Measurements from ENCODE around the gene MOB3A.

The MOB3A gene

DNA sequence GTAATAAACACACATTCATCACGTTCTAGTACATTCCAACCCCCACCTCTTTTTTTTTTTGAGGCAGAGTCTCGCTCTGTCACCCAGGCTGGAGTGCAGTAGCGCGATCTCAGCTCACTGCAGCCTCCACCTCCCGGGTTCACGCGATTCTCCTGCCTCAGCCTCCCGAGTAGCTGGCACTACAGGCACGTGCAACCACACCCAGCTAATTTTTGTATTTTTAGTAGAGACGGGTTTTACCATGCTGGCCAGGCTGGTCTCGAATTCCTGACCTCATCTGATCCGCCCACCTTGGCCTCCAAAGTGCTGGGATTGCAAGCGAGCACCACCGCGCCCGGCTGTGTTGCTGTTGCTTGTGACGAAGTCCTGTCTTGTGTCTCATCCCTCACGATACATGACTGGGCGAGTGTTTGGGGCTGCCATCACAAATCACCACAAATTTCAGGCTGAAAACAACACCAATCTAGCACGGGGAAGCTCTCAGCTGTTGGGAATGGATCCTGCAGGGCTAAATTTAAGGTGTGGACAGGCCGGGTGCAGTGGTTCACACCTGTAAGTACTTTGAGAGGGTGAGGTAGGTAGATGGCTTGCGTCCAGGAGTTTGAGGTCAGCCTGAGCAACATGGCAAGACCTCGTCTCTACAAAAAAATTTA is 15.7 kb downstream of the MOB3A start:
- no peak for DNase-seq

DNA sequence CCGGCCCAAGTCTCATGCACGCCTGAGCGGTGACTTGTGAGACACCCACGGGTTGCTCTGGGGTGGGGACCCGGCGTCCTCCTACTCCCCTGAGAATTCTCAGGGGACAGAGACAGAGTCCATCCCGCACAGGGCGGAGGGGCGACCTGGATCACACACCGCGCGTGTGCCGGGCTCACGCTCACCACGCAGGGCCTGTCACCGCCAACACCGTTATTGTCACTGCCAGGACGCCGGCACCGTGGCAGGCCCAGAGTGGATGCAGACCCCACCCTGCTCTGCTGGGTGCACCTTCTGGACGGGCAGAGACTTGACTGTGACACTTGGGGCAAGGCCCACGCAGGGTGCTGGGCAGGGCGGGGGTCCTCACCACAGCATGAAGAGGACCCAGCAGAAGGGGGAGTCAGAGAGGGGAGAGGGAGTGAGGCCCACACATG is 16.2 kb downstream of the MOB3A start:
- DNase-seq, result no peak

DNA sequence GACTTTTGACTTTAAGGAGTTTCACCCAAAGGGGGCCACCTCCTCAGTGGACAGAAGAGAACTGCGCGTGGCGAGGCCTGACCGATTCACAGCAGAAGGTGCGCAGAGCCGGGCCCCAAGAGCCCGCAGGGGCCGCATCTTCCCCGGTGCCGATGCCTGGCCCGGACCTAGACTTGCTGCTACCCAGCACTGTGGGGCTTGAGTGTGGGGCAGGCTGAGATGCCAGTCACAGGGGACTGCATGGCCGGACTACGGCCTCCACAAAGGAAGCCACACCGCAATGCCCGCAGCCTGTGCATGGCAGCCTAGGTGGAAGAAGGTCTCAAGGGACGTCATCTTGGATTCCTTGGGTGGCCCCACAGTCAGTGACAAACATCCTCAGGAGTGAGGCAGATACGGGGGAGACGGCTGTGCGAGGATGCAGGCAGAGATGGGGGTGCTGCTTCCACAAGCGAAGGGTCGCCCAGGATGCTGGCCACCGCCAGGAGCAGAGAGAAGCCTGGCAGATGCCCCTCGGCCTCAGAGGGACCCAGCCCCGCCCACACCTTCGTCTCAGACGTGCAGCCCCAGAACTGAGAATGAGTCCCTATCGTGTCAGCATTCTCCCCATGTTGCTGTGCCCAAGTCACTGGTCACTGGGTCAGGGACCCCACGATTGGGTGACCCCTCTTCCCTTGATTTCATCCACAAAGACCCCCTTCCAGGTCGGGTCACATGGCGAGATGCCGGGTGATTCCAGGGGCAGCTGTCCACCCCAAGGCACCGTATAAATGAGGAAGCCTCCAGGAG is 16.9 kb downstream of the MOB3A start:
- DNase-seq, result no peak

DNA sequence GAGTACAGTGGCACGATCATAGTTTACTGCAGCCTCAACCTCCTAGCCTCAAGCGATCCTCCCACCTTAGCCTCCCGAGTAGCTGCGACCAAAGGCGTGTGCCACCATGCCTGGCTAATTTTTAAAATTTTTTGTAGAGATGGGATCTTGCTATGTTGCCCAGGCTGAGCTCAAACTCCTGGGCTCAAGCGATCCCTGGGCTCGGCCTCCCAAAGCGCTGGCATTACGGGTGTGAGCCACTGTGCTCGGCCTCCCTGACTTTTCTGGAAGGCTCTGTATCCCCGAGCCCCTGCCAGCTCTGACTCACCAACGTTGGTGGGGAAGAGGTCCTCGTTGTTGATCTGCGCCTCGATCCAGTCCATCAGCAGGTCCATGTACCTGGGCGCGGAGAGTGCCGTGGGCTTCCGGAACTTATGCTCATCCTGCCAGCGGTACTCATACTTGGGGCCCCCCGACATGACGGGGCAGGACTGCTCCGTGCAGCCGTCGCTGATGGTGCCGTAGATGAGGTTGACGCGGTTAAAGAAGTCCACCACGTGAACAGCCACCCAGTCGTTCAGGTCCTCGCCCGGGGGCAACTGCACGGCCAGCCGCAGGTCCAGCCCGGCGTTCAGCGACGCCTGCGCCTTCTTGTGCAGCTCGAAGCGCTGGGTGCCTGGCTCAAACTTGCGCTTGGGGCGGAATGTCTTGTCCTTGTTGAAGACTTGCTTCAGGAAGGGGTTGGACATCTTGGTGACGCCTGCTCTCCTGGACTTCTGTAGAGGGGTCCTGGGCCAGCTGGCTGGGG is 18.1 kb downstream of the MOB3A start:
- no peak for DNase-seq

DNA sequence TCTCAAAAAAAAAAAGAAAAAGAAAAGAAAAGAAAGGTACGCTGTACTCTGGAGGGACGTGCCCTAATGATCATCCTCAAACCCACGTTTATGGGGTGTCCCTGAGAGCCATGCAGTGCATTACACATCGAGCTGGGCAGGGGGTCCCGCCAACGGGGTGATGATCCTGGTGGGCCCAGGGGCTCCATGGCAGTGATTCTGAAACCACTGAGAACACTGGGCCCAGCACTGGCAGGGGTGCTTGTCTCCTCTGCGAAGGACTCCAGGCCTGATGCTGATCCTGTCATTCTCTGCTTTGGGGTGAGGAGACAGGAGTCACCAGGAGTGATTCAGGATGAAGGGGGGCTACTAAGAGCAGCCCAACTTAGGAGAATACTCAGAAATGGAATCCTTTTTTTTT is 18.7 kb downstream of the MOB3A start:
- DNase-seq, result no peak

DNA sequence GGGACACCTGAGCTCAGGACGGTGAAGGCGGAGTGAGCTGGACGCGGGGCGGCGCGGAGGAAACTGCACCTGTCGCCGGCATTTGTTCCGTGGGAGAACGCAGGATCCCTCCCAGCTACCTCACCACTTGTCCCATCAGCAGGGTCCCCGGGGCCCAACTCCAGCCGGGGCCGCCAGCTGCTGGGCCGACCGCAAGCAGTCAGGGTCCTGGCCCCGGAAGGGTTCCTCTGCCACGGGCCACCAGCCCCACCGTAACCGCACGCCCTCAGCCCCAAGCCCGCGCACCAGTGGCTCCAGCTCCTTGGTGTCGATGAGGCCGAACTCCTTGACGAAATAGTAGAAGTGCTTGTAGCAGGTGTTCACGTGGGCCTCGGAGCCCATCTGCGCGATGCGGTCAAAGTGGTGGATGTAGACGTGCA is 19.6 kb downstream of the MOB3A start:
- DNase-seq, result no peak

DNA sequence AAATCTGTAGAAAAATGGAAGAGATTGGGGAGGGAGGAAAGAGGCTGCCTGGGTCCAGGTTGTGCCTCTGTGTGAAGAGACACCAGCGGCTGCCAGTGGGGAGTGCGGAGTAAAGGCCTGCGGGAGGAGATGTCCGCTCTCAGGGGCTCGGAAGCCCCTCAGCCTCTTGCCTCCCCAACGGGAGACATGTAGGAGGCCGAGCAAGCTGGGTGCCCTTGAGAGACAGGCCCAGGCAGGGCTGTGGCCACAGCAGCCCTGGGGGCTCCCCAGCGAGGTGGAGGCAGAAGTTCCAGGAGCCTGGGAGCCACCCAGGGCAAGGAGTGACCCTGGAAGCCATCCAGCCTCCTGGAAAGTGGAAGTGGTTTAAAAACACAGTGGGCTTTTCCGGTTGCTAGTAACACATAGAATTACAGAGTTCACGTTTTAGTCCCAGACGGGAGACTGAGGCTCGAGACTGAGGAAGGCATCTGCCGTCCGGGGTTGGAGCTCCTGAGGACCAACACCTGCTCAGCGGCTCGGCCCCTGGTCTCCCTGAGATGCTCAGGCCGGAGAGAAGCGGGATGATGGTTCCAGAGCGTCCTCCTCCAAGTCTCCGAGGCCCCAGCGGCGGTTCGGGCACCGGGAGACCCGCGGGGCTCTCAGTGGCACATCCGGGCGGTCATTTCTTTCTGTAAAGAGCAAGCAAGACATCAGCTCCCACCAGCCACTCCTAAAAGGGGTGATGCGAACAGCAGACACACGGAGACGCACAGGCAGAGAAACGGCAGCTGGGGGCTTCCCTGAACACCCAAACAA is 23.2 kb downstream of the MOB3A start:
- no peak for DNase-seq

DNA sequence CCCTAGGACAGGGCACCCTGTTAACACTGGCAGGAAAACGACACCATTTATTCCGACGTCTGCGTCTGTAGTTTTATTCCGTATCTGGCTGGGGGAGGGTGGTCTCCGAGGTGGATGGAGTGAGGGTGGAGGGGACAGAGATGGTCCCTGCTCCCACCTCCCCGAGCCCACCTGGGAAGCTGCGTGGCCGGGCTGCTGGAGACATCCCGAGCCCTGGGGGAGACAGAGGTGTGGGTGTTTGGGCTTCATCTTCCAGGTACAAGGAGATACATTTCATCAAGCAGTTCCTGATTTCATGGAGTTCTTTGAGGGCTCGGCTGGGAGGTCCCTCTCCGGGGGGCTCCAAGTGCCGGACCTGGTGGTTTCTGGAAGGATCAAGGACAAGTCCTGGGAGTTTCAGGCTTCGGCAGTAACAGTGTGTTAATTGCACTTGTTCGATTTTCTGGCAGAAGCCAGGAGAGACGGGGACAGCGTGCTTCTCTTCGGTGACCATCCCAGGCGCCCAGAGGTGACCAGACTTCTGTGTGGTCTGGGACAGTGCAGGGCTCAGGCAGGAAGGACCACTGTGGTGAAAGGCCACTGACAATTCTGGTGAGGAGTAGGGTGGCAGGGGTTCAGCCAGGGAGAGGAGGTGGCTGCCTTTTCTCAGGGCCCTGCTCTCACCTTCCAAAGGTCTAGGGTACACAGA is 25.0 kb downstream of the MOB3A start:
- DNase-seq, result no peak

DNA sequence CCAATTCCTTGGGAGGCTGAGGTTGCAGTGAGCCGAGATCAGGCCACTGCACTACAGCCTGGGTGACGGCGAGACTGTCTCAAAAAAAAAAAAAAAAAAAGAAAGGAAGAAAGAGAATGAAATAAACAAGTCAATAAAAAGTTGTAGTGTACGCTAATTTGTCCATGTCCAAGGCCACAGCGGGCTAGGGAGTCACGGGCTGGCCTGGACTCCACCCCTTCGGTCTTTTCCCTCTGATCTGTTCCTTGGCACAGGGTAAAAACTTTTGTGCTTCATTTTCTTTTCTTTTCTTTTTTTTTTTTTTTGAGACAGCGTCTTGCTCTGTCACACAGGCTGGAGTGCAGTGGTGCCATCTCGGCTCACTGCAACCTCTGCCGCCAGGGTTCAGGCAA is 25.7 kb downstream of the MOB3A start:
- DNase-seq, result no peak

DNA sequence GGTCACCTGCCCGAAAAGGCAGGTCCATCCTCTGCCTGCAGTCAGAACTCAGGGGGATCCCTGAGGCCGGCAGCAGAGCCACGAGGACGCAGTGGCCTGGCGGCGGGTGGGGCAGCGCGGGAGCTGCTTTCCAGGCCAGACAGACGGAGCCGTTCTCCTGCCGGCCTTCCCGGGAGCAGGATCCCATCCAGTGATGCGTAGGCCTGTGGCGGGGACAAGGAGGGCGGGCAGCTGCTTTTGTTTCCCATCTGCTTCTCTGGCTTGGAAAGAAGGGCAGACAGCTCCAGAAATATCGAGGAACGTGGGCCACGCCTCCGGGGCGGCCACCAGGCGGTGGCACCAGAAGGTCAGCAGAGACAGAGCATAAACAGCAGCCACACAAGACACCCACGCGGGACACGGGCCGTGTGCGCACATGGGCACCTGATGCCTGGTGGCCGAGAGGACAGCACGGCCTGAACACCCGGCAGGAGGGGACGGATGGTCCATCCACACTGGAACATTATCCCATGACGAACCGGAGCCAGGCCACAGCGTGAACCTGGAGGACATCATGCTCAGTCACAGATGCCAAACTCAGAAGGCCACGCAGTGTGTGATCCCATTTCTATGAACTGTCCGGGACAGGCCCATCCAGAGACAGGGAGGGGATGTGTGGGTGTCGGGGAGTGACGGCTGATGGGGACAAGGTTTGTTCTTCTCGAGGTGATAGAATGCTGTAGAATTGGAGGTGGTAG is 31.2 kb downstream of the MOB3A start:
- DNase-seq, result no peak

DNA sequence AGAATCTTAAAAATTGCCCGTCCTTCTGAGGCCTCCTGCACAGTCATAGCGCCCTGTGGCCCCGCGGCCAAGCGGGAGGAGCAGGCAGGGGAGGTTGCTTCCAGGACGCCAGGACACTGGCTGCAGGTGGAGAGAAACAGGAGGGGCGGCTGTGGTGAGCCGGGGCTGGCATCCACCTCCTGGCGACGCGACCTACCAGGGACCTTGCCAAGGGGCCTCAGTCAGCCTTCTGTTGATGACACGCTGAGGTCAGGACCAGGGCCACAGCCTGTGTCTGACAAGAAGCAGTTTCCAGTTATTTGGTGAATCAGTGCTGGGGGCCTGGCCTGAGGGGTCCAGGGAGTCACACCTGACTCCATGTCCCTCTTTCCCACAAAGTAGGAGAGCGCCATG is 31.7 kb downstream of the MOB3A start:
- no peak for DNase-seq

DNA sequence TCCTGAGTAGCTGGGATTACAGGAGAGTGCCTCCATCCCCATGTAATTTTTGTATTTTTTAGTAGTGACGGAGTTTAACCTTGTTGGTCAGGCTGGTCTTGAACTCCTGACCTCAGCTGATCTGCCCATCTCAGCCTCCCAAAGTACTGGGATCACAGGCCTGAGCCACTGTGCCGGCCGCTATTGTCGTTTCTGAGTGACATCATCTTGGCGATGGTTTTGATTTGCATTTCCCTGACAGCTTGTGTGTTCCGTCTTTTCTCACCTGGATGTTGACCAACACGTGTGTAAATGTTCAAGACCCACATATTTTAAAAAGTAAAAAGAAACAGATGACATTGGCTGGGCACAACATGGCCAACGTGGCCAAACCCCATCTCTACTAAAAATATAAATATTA is 32.3 kb downstream of the MOB3A start:
- no peak for DNase-seq

DNA sequence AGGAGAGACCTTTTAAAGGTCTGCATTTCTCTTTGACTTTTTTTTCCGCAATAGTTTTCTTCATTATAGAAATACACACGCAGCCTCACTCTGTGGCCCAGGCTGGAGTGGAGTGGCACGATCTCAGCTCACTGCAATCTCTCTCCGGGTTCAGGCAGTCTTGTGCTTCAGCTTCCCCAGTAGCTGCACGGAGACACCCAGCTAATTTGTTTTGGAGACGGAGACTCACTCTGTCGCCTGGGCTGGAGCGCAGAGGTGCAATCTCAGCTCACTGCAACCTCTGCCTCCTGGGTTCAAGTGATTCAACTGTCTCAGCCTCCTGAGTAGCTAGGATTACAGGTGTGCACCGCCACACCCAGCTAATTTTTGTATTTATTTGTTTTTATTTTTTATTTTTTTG is 33.4 kb downstream of the MOB3A start:
- no peak for DNase-seq

DNA sequence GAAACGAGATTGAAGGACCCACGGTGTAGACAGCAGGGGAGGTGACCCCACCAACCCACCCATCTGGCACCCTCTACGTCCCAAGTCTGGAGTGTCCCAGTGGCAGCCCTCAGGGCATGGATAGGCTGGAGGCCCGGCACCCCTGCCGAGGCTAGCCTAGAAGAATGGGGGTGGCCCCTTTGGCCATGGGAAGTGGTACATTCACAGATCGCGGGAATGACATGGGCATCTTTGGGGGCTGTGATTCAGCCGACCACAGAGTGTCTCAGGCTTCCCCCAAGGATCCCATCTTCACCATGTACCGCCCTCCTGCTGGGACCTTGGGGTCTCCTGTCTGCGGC is 33.8 kb downstream of the MOB3A start:
- no peak for DNase-seq

DNA sequence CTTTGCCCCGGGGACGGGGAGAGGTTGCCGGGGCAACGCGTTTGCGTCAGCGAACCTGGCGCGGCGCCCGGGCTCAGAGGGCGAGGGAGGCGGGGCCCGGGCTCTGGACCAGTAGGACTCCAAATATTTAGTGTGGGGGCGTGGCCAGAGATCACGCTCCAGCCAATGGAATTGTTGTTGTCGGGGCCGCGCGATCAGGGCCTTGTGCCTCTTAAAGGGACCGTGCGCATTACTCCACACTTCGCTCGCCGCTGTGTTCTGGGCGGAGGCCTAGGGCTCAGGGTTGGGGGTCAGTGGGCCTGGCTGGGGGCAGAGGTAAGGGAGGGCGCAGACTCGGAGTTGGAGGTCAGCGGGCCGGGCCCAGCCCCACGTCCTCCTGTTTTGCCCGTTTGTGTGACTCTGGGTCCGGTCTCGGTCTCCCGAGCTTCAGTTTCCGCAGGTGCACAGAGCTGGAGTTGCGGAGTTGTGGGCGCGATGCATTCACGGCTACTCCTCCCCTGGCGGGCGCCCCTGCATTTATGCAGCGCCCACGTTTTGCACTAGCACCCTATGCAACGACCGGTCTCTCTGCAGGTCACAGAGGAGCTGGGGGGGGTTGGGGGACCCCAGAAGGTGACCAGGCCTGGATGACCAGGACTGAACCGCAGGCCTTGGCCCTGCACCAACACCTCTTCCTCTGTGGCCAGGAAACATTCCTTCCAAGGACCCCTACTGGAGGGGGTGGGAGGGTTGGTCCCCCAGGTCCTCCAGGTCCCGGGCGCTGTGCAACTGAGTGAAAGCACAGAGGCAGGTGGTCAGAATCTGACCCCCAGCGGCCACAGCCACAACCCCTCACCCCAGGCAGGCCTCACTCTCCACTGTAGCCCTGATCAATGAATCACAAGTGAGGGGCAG is 34.4 kb downstream of the MOB3A start:
- DNase-seq, result peak; percentile 99

DNA sequence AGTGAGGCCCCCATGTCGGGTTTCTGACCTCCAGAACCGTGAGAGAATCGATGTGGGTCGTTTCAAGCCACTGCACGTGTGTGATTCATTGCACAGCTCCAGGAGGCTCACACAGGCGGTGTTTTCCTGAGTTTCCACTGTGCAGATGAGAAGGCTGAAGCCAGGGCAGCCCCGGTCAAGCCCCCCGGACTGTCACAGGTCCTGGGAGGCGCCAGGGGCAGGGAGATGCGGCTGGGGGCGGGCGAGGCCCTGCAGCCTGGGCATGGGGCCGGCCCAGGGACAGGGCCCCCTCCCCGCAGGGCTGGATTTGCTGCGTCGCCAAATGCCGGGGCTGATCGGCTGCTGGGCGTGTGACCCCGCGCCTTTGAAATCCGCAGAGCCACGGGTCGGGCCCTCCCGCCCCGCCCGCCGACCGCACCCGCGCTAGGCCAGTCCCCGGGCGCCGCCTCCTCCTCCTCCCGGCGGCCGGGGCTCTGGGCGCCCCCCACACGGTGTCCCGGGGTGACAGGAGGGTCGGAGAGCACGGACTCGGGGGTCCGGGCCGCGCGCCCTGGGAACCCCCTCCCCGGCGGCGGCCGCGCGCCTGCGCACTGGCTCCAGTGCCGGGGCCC is 35.1 kb downstream of the MOB3A start:
- no peak for DNase-seq

DNA sequence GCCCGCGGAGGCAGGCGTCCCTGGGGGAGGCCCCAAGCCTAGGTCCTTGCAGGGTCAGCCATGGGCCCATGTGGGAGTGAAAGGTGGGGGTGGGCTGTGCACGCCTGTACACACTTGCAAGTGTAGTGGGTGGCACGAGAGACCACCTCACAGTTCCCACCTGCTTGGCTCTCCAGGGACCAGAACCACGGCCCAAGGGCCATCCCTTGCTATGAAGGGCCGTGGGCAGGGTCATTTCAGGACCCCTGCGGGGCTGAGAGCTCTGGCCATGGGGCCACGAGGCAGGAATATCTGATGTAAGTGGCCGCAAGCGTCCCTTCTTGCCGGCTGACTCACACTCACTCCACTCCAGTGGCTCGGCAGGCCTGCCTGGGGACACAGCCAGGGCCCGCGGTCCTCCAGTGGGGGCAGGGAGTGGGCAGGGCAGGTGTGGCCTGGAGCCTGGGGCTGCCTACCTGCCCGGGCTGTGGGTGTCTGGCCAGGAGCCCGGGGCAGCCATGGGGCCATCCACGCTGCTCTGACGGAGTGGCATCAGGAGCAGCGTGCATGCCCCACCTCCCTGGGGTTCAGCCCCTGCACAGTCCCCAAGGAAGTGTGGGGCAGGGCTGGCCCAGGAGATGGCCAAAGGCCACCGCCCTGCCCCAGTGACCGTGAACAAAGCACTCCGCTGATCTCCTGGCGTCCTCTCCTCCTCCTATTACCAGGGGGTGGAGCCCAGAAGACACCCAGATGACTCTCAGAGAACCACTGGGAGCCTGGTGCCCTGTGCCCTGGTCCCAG is 36.5 kb downstream of the MOB3A start:
- no peak for DNase-seq

DNA sequence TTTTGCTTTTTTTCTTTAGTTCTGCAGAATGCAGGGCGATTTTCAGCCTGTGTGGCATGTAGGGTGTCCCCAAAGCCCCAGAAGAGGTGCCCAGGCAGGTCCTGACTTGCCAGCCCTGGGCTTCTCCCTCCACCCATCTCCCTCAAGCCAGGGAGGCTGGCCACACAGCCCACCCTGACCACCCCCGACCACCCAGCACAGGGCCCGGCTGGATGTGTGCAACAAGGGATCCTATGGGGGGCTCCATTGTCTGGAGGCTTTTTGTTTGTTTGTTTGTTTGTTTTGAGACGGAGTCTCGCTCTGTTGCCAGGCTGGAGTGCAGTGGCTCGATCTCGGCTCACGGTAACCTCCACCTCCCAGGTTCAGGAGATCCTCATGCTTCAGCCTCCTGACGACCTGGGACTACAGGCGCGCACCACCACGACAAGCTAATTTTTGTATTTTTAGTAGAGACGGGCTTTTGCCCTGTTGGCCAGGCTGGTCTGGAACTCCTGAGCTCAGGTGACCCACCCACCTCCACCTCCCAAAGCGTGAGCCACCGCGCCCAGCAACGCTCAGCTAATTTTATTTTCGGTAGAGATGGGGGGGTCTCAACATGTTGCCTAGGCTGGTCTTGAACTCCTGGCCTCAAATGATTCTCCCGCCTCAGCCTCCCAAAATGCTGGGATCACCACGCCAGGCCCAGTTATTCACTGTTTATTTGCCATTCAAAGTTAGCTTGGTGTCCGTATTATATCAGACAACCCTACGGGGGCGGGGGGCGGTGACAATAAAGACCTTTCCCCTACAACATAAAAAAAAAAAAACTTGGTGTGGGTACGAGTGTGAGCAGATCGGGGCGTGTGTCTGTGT is 37.3 kb downstream of the MOB3A start:
- no peak for DNase-seq

Data from effector CD8-positive, alpha-beta T cell (primary cell).